OCI-M2 (cell line): Measurements from ENCODE around the gene CFAP107.
"Not testable (repeated sequence)": the region's sequence is repeated elsewhere in the genome, so short reads cannot be mapped to it uniquely, and the experiment has no call there.

Experiments
- DNase-seq: peaks from one replicate; lab custom pipeline; 2025; ENCODE audit not compliant: unreplicated experiment; lab: John Stamatoyannopoulos, UW

Gene CFAP107, protein sequence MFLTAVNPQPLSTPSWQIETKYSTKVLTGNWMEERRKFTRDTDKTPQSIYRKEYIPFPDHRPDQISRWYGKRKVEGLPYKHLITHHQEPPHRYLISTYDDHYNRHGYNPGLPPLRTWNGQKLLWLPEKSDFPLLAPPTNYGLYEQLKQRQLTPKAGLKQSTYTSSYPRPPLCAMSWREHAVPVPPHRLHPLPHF

DNA sequence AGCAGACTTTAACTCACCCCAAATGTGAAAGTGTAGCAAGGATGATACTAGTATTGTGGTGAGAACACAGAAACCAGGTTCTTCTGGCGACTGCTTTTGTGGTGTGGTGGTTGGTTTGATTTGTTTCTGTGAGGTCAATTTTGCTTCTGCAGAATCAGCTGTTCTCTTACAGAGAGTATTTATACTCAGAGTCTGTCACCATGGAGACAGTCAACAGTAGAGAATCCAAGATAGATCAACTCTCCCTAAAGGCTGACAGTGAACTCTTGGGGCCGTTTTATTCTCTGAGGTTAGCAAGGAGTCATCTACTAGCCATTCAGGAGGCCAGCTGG, at the start of gene CFAP107:
CFAP107 (plus strand) TSS at position 209 of the 332 bp plus-strand sequence. CDS start 231 bp downstream, outside the sequence.
- DNase-seq = no peak

DNA sequence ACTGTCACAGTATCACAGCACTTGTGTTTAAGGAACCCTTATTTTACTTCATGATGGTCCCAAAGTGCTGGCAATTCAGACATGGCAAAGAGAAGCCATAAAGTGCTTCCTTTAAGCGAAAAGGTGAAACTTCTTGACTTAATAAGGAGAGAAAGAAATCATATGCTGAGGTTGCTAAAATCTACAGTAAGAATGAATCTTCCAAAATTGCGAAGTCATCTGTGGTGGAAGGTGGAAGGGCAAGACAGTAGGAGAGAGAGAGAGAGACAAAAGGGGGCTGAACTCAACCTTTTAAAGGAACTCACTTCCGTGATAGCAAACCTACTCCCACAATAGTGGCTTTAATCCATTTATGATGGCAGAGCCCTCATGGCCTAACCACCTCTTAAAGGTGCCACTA, 49.3 kb upstream of the CFAP107 start:
- no peak for DNase-seq

DNA sequence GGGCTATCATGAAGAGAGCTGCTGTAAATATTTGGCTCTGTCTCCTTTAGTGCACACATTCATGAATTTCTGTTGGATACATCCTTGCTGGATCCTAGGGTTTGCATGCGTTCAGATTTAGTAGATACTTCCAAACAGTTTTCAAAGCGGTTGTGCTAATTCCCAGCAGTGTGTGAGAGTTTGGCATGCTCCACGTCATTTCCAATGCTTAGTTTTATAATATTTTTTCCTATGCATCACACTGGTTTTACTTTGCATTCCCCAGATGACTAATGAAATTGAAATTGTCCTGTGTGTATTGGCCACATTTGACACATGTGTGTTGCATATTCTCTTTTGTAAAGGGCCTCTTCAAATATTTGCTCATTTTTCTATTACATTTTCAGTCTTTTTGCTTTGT, 48.6 kb upstream of the CFAP107 start:
- DNase-seq = no peak

DNA sequence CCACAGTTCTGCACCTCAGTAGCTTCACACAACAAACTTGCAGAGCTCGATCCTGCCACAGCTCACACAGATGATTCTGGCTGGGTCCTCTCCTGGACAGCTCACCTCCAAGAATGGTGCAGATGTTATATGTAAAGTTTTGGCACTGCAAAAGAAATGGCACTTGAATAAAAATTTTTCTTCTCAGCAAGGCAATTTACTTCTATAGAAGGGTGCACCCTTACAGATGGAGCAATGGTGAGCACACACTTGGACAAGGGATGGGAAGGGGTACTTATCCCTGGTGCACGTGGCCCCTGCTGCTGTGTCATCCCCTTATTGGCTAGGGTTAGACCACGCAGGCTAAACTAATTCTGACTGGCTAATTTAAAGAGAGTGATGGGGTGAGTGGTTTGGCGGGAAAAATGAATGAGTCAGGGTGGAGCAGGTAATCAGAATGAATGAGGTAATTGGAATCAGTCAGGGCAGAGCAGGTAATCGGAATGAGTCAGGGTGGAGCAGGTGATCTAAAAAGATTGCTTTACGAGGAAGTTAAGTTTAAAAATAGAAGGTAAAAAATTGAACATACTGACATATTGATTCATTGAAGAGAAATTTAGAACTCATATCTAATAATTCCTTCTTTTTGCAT, 42.1 kb upstream of the CFAP107 start:
- no peak for DNase-seq

DNA sequence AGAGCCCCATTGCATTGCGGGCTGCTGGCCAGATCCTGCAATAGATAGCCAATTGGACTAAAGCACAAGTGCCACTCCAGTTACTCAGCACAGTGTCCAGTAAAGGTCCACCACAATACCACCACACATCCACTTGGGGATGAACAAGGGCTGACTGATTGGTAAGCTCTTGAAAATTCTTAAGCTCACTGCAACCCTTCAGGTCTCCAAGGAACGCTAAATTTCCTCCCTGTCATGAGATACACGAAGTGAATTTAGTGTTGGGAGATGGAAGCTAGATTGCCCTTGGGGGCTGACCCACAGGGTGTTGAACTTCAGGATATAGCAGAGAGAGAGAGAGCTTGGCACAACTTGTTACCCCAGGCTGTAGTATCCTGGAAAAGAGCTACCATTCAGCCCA, 39.9 kb upstream of the CFAP107 start:
- DNase-seq = no peak

DNA sequence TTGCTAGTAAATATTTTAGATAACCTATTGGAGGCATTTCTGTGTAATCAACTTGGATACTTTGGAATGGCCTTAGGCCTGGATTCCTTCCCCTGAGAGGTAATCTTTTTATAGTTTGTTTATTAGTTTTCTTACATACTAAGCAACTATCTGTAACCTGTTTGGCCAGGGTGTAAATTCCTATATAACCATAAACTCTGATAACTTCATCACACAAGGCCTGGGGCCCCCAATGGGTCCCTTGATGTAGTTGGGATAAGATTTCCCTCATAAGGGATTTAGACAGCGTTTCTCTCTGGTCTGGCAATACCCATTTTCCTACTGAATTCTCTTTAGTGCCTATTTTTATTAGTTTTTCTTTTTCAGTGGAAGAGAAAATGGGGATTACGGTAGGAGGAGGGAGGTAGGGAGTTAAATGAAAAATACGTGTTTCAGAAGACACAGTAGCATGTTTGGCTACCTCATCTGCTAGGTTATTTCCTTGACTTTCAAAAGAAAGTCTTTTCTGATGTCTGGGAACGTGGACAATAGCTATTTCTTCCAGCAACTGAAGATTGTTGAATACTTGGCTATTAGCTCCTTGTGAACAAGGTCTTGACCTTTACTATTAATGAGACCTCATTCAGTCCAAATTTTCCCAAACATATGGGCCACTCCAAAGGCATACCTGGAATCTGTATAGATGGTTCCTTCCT, 37.5 kb upstream of the CFAP107 start:
- DNase-seq = no peak

DNA sequence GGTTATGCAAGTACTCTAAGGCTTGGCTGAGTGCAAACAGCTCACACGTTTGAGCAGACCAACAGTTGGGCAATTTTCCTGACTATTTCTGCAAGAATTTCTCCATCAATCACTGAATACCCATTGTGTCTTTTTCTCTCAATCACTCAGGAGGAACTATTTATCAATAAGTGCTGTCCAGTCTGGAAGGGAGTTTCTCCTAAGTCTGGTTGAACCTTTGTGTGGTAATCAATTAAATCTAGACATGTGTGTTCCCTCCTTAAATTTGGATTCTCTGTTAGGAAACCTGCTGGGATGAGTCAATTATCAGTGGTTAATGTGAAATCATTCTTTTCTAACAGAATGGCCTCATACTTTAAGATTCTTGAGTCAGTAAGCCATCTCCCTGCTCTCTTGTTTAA, 36.9 kb upstream of the CFAP107 start:
- DNase-seq = no peak

DNA sequence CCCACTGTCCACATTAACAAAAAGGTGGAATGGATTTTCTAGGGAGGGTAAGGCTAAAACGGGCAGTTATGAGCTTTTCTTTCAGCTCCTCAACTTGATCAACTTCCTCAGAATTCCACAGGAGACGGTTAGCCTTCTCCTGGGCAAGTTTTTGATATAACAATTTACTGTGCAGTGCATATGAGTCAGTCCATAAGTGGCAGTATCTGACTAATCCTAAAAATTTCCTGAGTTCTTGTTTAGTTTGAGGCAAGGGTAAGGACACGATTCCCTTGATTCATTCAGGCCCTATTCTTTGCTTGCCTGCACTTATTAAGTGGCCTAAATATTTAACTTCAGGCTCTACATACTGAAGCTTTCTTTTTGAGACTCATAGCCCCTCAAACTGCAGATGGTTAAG, 36.3 kb upstream of the CFAP107 start:
- no peak for DNase-seq

DNA sequence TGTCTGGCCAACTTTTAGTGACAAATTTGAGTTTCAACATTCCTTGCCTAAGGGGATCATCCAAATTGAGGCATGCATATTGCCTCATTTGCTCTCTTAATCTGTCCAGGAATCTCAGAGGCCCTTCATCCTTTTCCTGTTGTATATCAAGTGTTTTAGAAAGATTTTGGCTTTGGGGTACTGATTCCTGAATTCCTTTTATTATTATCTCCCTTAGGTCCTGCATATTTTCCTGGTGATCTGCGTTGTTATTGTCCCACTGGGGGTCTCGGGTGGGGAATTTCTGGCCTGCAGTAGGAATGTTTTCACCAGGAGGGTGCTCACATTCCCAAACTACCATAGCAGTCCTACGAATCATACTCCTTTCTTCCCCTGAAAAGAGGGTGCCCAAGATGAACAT, 34.5 kb upstream of the CFAP107 start:
- no peak for DNase-seq

DNA sequence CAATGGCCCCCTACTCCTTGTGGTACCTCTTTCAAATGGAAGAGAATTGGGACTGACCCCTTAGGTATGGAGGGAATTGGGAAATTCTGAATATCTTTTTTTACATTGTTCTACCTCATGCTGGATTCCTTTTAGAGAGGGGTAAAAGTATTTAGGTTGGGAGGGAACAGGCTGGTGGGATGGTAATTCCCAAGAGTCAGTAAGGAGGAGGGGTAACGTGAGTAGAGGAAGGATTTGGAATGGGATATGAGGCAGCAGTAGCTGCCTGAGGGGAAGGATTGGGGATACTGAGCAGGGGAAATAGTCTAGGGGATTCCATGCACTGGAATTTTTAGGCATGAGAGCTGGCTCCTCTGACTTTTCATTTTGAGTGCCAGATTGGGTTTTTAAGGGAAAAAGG, 33.9 kb upstream of the CFAP107 start:
- DNase-seq = no peak

DNA sequence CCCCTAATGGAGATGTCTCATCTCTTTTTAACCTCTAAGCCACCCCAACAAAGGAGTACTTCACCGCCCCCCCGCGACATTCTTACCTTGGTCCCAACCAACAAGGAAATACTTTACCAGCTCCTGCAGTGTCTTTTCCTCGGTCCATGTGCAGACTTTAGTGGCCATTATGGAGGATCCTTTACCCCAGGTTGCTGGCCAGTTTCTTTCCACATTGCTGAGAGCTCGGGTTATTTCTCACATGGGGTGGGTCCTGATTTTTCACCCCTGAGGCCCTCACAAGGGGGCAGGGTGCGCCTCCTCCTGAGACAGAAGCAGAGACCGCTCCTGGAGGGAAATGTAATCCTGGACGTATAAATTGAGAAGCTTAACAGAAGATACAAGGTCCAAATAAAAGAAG, 33.1 kb upstream of the CFAP107 start:
- no peak for DNase-seq

DNA sequence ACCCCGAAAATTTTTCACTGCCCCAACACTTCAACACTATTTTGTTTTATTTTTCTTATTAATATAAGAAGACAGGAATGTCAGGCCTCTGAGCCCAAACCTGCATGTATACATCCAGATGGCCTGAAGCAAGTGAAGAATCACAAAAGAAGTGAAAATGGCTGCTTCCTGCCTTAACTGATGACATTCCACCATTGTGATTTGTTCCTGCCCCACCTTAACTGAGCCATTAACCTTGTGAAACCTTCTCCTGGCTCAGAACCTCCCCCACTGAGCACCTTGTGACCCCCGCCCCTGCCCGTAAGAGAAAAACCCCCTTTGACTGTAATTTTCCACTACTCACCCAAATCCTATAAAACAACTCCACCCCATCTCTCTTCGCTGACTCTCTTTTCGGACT, 32.3 kb upstream of the CFAP107 start:
- not testable (repeated sequence) for DNase-seq

DNA sequence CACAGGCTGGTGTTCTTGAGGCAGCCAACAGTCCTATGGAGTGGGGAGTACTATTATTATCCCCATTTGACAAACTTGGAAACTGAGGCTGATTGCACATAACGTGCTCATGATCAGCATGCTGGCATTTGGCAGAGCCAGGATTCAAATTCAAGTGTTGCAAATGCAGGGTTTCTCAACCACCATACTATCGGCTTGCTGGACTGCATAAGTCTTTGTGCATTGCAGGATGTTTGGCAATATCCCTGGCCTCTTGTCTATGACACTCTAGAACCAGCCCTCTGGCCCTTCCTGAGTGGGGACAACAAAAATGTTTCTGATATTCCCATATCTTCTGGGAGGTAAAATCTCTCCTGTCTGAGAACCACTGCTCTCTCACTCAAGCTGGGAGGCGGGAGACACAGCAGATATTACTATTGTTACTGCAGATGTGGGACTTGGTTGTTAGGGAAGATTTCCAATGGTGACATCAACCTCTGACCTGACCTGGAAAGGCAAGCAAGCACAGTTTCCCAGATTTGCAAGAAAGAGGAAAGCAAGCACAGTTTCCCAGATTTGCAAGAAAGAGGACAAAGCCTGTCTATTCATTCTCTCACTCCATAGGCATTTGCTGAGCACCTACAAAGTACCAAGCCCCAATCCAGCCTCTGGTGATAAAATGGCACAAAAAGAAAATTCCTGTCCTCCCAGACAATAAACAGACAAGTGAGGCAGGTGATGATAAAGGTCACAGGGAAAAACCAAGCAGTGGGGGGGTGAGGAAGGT, 31.1 kb upstream of the CFAP107 start:
- no peak for DNase-seq

DNA sequence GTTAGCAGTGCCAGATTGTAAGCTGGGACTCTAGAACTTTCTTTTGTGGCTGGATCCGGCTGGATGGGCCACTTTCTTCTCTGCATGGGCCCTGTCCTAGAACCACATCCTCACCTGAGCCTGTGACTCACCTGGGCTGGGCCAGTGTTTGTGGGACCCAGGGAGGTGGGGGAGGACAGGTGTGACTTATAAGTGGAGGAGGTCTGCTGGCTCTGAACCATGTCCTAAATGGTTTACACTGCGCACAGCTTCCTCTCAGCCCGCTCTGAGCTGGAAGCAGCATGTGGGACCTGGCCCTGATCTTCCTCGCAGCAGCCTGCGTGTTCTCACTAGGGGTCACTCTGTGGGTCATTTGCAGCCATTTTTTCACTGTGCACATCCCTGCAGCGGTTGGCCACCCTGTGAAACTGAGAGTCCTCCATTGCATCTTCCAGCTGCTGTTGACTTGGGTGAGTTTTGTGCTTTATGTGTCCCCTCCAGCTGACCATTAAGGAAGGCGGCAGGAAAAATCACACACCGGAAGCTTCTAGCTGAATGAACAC, 30.0 kb upstream of the CFAP107 start, which contains the start of gene AADACL3:
AADACL3 (plus strand) TSS at position 215 of the 542 bp plus-strand sequence; CDS start at position 282, 67 bp downstream.
- no peak for DNase-seq

DNA sequence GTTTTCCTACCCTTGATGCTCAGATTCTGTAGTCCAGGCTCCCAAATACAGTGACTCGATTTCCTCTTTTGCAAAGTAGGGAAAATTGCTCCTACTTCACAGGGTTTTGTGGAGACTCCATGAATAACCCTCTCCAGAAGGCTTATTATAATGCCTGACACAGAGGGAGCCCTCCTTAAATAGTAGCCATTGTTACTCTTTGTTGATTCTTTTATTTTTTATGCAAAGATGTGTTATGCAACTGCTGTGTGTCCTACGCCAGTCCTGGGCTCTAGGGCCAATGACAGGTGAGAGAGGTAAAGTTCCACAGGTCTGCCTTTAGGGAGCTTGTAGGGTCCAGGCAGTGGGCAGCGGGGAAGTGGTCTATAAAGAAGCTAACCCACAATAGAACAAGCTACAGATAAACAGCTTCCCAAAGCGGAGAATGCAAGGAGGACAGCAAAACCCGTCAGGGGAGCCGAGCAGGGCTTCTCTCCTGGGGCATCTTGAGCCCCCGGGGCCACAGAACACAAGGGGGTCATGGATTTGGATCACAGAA, 28.6 kb upstream of the CFAP107 start:
- DNase-seq = no peak

DNA sequence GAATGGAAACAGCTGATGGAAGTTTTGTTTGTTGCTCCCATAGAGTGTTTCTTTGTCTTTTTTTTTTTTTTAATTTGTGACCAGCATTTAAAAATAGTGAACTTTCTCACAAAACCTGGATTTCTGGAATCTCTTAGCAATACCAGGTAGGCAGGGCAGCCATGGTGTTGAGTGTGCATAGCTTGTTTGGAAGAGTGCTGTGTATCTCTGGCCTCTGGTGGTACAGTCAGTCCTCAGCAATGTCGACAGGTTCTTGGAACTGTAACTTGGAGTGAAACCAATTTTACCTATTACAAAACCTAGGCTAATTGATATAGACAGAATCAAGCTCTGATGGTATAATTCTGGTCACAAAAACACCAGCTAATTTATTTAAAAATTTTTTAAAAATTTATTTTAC, 23.4 kb upstream of the CFAP107 start:
- no peak for DNase-seq

DNA sequence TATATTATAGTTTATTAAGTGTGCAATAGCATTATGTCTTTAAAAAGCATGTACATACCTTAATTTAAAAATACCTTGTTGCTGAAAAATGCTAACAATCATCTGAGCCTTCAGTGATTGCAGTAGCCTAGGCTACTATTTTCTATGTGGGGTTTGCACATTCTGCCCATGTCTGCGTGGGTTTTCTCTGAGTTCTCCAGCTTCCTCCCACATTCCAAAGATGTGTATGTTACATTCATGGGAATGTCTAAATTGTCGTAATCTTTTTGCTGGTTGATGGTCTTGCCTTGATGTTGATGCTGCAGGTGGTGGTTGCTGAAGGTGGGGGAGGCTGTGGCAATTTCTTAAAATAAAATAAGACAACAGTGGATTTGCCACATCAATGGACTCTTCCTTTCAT, 17.6 kb upstream of the CFAP107 start:
- no peak for DNase-seq

DNA sequence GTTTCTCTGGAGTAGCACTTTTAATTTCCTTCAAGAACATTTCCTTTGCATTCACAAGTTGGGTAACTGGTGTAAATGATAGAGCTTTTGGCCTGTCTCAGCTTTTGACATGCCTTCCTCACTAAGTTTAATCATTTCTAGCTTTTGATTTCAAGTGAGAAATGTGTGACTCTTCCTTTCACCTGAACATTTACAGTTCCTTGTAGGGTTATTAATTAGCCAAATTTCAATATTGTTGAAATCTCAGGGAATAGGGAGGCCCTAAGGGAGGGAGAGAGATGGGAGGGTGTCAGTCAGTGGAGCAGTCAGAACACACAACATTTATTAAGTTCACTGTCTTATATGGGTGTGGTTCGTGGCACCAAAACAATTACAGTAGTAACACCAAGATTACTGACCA, 15.8 kb upstream of the CFAP107 start:
- DNase-seq = no peak

DNA sequence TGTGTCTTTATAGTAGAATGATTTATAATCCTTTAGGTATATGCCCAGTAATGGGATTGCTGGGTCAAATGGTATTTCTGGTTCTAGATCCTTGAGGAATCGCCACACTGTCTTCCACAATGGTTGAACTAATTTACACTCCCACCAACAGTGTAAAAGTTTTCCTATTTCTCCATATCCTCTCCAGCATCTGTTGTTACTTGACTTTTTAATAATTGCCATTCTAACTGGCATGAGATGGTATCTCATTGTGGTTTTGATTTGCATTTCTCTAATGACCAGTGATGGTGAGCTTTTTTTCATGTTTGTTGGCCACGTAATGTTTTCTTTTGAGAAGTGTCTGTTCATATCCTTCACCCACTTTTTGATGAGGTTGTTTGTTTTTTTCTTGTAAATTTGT, 14.9 kb upstream of the CFAP107 start:
- DNase-seq = not testable (repeated sequence)

DNA sequence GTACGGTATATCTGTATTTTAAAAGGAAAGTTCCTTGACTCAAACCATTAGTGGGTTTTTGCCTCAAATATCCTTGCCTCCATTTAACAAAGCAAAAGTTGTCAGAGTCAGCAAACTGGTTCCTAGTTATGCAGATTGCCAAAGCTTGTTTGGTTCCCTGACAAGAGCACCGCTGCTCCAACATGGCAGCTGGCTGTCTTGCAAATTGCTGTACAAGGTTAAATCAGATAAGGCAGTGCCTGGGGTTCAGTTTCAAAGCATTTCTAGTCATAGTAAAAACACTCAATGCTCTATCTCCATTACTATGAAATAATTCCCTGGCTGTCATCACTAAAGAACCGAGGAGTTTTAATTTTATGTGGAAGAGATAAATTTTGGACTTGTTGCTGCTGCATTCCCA, 11.3 kb upstream of the CFAP107 start:
- no peak for DNase-seq

DNA sequence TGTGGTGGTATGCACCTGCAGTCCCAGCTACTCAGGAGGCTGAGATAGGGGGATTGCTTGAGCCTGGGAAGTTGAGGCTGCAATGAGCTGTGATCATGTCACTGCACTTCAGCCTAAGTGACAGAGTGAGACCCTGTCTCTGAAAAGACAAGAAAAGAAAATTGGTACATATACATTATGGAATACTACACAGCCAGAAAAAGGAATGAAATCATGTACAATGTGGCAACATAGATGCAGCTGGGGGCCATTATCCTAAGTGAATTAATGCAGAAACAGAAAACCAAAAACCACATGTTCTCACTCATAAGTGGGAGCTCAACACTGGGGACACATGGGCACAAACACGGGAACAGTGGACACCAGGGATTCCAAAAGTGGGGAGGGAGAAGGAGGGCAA, 7.1 kb upstream of the CFAP107 start:
- no peak for DNase-seq
